GM21423 (cell line): Measurements from ENCODE around the gene CLTCL1.

Experiments used
- ATAC-seq: cut with Tn5 transposase; IDR thresholded peaks from one replicate; pipeline ENCODE4 v1.9.1; 2021; ENCODE audit warnings: mild to moderate bottlenecking, moderate library complexity; ENCODE audit not compliant: unreplicated experiment

CLTCL1 gene

GRCh38 chr22:19199479-19199878 is 92.0 kb downstream of the CLTCL1 start:
- no peak for ATAC-seq

GRCh38 chr22:19197997-19198865 is 93.3 kb downstream of the CLTCL1 start:
- no peak for ATAC-seq

DNA sequence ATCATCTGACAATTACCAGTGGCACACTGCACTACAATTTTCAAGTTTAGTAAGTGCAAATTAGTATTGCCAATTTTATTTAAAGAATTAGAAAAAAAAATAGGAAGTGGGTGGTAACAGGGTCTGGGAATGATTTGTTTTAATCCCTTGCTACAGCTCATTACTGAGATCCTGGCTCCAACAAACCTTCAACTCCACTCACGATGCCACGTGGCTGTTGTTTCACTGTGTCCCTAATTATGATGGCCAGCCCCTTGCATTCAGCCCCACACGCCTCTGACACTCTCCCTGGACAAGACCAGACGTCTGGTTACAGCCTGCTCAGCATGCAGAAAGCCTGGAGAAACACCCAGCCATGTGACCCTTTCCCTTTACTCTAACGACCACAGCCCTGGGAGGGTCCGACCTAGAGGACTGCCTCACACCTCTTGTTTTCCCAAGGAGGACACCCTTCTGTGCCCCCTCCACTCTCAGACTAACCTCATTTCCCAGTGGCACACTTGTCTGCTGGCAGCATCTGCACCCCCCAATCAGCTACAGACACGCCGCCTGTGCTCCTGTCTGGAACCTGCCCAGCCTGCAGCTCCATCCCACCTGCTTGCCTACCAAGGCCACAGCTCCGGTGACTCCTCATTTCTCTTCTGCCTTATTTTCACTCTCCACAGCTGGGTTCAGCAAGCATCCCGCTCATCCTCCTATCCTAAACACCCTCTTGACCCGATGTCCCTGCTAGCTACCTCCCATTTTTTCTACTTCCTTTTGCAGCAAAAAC is 94.5 kb downstream of the CLTCL1 start:
- no peak for ATAC-seq

DNA sequence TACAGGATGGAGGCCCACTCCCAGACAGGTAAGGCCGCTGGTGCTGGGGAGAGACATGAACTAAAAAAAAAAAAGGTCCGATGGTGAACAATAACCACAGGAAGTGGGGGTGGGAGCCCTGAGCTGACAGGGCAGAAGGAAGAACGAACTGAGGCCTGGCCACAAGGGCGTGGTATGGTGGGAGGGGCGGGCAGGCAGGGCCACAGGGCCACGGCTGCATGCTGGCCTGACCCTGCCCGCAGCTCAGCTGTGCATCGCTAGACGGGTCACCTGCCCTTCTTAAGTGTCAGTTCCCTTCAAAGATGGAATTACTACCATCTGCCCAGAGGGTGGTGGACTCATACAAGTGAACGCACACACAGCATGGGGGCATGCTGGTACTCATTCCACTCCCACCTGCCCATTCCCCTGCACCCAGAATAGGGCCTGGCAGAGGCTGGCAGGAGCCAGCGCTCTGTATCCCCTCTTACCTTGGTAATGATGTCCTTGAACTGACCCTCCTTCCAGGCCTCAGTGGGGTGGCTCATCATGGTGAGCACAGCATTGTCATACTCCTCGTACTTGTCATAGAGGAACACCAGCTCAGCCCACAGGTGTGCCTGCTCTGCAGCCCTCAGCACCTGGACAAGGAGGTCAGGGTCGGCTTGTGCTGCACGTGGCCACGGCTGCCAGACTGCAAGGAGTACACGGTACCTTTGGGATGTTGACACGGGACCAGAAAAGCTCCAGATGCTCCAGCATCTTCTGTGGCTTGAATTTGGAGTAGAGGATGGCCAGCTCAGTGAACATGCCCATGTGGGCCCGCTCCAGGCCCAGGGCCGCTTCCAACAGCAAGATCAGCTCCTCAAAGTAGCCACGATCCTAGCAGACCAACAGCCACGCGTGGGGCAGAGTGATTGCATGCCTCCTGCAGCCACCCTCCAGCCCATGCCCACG is 95.5 kb downstream of the CLTCL1 start:
- ATAC-seq: no peak

GRCh38 chr22:19194766-19195536 is 96.6 kb downstream of the CLTCL1 start:
- no peak for ATAC-seq

GRCh38 chr22:19193879-19194278 is 97.6 kb downstream of the CLTCL1 start:
- ATAC-seq: no peak

GRCh38 chr22:19187716-19188563 is 103.6 kb downstream of the CLTCL1 start:
- no peak for ATAC-seq

- ATAC-seq: no peak
Observed at GRCh38 chr22:19184276-19184997, 107.1 kb downstream of the CLTCL1 start.

GRCh38 chr22:19183216-19183615 is 108.3 kb downstream of the CLTCL1 start:
- ATAC-seq: no peak

DNA sequence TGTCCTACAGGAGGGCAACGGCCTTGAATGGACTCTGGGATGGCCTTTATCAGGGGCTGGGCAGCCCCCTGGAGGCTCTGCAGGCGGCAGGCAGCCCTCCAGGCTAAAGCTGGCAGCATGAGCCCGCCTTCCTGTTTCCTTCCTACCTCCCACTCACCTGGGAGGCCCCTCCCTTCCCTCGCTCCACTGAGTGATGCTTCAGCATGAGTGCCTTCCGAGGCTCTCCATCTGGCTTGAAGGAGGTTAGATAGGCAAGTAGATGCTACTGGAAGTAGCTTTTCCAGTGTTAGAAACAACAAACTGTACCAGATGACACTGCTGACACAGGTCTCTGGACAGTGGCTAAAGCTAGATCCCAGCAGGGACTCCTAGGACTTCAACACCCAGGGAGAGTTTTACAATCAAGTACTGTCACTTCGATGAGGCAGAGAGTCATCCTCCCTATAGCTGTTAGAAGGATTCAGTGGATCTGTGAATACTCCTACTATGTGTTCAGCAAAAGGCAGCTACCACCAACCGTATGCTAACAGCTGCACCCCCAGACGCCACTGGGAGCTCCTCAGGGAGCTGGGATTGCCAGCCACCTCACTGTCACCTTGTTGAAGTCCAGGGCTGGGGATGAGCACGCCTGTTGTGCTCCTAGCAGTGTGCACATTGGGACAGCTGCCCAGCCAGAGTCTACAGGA is 108.9 kb downstream of the CLTCL1 start:
- no peak for ATAC-seq

GRCh38 chr22:19181786-19182471 is 109.6 kb downstream of the CLTCL1 start:
- no peak for ATAC-seq

- ATAC-seq: no peak
Observed at GRCh38 chr22:19180740-19181410, 110.6 kb downstream of the CLTCL1 start.

DNA sequence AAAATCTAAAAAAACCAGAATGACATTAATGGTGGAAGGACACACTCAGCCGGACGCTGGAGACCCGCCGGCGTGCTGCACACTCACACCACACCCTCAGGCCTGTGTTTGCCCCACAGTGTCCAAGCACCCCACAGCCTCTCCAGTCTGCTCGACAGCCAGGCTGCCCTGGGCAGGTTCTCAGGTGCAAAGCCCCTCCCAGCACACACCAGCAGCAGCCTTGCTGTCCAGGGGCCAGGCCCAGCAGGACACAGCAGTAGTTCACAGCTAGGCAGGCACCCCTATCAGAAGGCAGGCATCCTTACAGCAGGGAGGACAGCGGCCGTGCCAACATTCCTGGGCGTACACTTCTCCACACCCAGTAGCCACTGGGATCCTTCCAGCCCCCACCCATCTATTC is 111.3 kb downstream of the CLTCL1 start:
- ATAC-seq: no peak

DNA sequence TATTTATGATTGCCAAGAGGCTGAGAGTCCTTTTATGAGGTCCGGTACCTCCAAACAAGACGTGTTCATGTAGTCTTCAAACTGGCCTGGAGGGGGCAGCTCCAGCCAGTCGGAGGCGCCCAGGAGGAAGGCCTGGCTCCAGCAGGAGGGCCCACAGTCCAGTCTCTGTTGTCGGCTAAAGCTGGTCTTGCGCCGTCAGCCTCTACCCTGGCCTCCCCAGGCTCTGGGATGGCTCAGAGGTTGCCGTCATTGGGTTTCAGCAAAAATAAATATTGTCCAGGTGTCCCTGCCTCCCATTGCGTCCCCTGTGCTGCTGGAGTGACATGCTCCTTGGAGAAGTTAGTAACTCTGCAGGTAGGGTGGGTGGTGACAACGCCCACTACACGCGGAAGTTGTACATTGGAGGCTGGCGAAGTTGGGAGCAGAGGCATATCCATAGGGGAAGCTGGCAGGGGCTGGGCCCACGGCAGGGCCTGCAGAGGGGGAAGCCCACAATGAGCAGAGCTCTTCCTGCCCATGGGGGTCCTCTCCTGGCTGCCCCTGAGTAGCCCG is 111.9 kb downstream of the CLTCL1 start:
- no peak for ATAC-seq

DNA sequence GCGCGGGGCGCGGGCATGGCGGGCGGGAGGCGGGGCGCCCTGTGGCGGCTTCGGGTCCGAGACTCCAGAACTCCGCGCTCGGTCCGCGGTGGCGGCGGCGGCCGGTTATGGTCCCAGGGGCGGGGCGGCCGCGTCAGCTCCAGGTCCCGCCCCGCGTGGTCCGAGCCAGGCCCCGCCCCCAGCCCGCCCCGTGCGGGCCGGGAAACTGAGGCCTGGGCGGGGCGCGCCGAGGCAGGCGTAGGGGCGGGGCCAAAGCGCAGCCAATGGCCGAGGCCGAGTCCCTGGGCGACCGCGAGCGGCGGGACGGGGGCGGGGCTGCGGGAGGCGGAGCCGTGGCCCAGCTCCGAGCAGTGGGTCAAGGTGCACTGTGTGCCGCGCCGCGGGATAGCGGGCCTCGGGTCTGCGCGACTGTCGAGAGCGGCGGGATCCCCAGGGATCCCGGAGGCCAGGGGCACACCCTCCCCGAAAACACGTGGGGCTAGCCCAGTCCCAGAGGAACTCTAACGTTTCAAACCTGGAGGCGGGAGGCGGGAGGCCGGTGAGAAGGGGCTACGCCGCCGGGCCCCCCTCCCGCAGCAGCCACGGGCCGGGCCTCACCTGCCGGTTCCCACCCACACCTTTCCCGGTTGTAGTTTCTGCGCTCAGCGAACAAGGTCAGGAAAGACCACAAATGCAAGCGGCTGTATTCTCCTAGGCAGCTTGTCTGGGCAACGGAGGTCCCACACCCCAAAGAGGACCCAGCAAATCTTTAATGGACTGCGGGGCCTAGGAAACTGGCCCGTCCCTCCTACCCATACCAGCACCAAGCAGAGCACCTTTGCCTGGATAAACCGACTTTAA is 112.6 kb downstream of the CLTCL1 start, which contains the start of gene SLC25A1:
TSS of gene SLC25A1 (minus strand) at position 80 of the 840 bp plus-strand sequence. CDS start at position 17, 63 bp downstream.
- ATAC-seq: peak; percentile 61
